Natural killer cell (primary cell): ENCODE measurements around the gene SCN5A. TPM values are rescaled to one million over a fixed set of nuclear protein-coding genes. Genes with fewer than 3 reads are reported as not detected.

ENCODE experiments used
- ATAC-seq, 3 donors: fragments of 150-1000 bp in 2 of 3; fragments of 200-7000 bp in 1 of 3; cut with Tn5 transposase; 1 replicate in 1 of 3; 2 replicates in 2 of 3; pipeline ENCODE4 v1.10.0; 2021; ENCODE audit warnings: mild to moderate bottlenecking in 2 of 3, moderate library complexity in 2 of 3
- DNase-seq, 2 donors: peaks; one replicate each; pipeline versions ENCODE4 v3.0.0 to v3.0.0-alpha.2; 2013 to 2021; ENCODE audit warnings: mixed read lengths in 1 of 2
- H3K27ac ChIP-seq: one replicate; pipeline ENCODE4 v1.5.1; 2013; ENCODE audit warnings: mild to moderate bottlenecking, low read length
- H3K27me3 ChIP-seq: one replicate; pipeline ENCODE4 v1.6.1; 2013; ENCODE audit warnings: low read length; ENCODE audit not compliant: control insufficient read depth, insufficient read depth
- H3K36me3 ChIP-seq: one replicate; pipeline ENCODE4 v1.6.1; 2013; ENCODE audit warnings: low read length; ENCODE audit not compliant: control insufficient read depth, insufficient read depth
- H3K4me1 ChIP-seq: one replicate; pipeline ENCODE4 v1.6.1; 2013; ENCODE audit warnings: low read length; ENCODE audit not compliant: control insufficient read depth, insufficient read depth
- H3K4me3 ChIP-seq: one replicate; pipeline ENCODE4 v1.5.1; 2013; ENCODE audit warnings: low read length
- H3K9me3 ChIP-seq: one replicate; pipeline ENCODE4 v1.6.1; 2013; ENCODE audit warnings: low read length; ENCODE audit not compliant: control insufficient read depth, insufficient read depth
- H3K27ac Mint-ChIP-seq, 2 donors: one replicate each; pipeline ENCODE4 v1.8.0; 2022; ENCODE audit warnings: mild to moderate bottlenecking in 2 of 2, mixed read lengths in 2 of 2, moderate library complexity in 1 of 2
- H3K27me3 Mint-ChIP-seq, 2 donors: one replicate each; pipeline ENCODE4 v1.8.0; 2022; ENCODE audit warnings: low read depth in 2 of 2, mixed read lengths in 2 of 2
- H3K36me3 Mint-ChIP-seq: one replicate; pipeline ENCODE4 v1.8.0; 2022; ENCODE audit warnings: mixed read lengths
- H3K4me1 Mint-ChIP-seq, 2 donors: one replicate each; pipeline ENCODE4 v1.8.0; 2022; ENCODE audit warnings: mixed read lengths in 2 of 2
- H3K4me3 Mint-ChIP-seq: one replicate; pipeline ENCODE4 v1.8.0; 2022; ENCODE audit warnings: mild to moderate bottlenecking, moderate library complexity, mixed read lengths
- H3K9me3 Mint-ChIP-seq, 2 donors: one replicate each; pipeline ENCODE4 v1.8.0; 2022; ENCODE audit warnings: mixed read lengths in 2 of 2
- CTCF ChIP-seq: fragments of 200-600 bp; IDR thresholded peaks from one replicate; pipeline ENCODE4 v1.8.0; 2022; ENCODE audit warnings: antibody characterized with exemption
- WGBS: methylation state at CpG from one replicate; pipeline ENCODE4 v1.1.7; 2013; ENCODE audit warnings: missing lambda C conversion rate; ENCODE audit not compliant: insufficient coverage; 5-methylcytosine and 5-hydroxymethylcytosine counted together
- intact Hi-C: fragments of 100-400 bp; cut with micrococcal nuclease; formaldehyde crosslinking; loops from one replicate; pipeline ENCODE4 v1.14.2; 2022
- total RNA-seq, 4 donors: library from RNA; stranded (reverse); fragments of 120-200 nt in 1 of 4; gene quantifications; one replicate each; pipeline versions ENCODE4 v1.2.3 to v1.2.4, GENCODE V29; 2013 to 2022

Gene SCN5A
- total RNA-seq, 3 donors from 2014 or later (not counting 1 experiment from before 2014, with no cell fraction given) = 0.50 TPM; not detected in 2

GRCh38 chr3:38582316-38582715, 67.2 kb downstream of the SCN5A start:
- DNase-seq = peak in 1 of 2 donors; percentile 5
- intact Hi-C loops = no loop called here
- Histone ChIP-seq H3K4me1 (no peaks in the 10 kb centered on the region), H3K4me3 (no peak overlapping the region), H3K27ac (no peak overlapping the region), H3K9me3 (no peaks in the 10 kb centered on the region), H3K36me3 (no peaks in the 10 kb centered on the region), H3K27me3 (no peaks in the 10 kb centered on the region)
- no peak overlapping the region for H3K27ac Mint-ChIP-seq
- WGBS = 83% methylated on average over 4 of the region's 6 CpGs
- no peaks in the 10 kb centered on the region for H3K27me3 Mint-ChIP-seq
- no peak for TF ChIP-seq CTCF
- H3K4me1 Mint-ChIP-seq = no peaks in the 10 kb centered on the region
- no peak for ATAC-seq
- H3K36me3 Mint-ChIP-seq = no peaks in the 10 kb centered on the region
- H3K4me3 Mint-ChIP-seq = no peak overlapping the region
- H3K9me3 Mint-ChIP-seq = no peaks in the 10 kb centered on the region

GRCh38 chr3:38581774-38582173, 67.7 kb downstream of the SCN5A start:
- no peak overlapping the region for H3K4me3 ChIP-seq
- intact Hi-C loops = no loop called here
- Mint-ChIP-seq H3K27ac (no peak overlapping the region), H3K27me3 (no peaks in the 10 kb centered on the region), H3K9me3 (no peaks in the 10 kb centered on the region), H3K36me3 (no peaks in the 10 kb centered on the region), H3K4me1 (no peaks in the 10 kb centered on the region), H3K4me3 (no peak overlapping the region)
- no peaks in the 10 kb centered on the region for H3K9me3 ChIP-seq
- no peak overlapping the region for H3K27ac ChIP-seq
- TF ChIP-seq CTCF = no peak
- H3K4me1 ChIP-seq = no peaks in the 10 kb centered on the region
- no peak for DNase-seq
- ATAC-seq = no peak
- H3K36me3 ChIP-seq = no peaks in the 10 kb centered on the region
- WGBS = 83% methylated on average over 2 of the region's 2 CpGs
- no peaks in the 10 kb centered on the region for H3K27me3 ChIP-seq

- no peak overlapping the region for H3K27ac ChIP-seq
- Mint-ChIP-seq H3K36me3 (no peaks in the 10 kb centered on the region), H3K4me3 (no peak overlapping the region), H3K9me3 (no peaks in the 10 kb centered on the region), H3K27me3 (no peaks in the 10 kb centered on the region), H3K4me1 (no peaks in the 10 kb centered on the region), H3K27ac (no peak overlapping the region)
- no peak overlapping the region for H3K4me3 ChIP-seq
- H3K27me3 ChIP-seq = no peaks in the 10 kb centered on the region
- no peak for ATAC-seq
- 91% methylated on average over 20 of the region's 21 CpGs for WGBS
- no peaks in the 10 kb centered on the region for H3K9me3 ChIP-seq
- DNase-seq = peak in 1 of 2 donors; percentile 11
- intact Hi-C loops = no loop called here
- no peaks in the 10 kb centered on the region for H3K4me1 ChIP-seq
- no peaks in the 10 kb centered on the region for H3K36me3 ChIP-seq
- TF ChIP-seq CTCF = no peak
These were observed 68.8 kb downstream of the SCN5A start for GRCh38 chr3:38580450-38581382.
